ENCODE results near the gene KIRREL1.

KIRREL1 gene

DNA sequence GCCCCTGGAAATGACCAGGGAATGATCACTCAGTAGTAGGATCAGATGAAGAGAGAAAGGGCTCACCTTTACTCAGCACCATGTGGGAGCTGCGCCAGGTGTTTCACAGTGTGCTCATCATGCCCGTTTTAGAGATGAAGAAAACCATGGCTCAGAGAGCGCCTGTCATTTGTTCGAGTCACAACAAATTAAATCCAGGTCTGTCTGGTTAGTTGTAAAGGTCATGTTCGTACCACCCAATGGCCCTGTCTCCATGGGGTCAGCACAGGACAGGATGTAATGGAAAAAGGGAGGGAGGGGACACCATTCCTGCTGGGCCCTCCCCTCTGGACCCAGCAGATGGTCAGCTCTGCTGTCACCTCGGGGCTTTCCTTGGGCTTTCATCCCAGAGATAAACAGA is 15.2 kb downstream of the KIRREL1 start:
- TF ChIP-seq, protein P1, sequence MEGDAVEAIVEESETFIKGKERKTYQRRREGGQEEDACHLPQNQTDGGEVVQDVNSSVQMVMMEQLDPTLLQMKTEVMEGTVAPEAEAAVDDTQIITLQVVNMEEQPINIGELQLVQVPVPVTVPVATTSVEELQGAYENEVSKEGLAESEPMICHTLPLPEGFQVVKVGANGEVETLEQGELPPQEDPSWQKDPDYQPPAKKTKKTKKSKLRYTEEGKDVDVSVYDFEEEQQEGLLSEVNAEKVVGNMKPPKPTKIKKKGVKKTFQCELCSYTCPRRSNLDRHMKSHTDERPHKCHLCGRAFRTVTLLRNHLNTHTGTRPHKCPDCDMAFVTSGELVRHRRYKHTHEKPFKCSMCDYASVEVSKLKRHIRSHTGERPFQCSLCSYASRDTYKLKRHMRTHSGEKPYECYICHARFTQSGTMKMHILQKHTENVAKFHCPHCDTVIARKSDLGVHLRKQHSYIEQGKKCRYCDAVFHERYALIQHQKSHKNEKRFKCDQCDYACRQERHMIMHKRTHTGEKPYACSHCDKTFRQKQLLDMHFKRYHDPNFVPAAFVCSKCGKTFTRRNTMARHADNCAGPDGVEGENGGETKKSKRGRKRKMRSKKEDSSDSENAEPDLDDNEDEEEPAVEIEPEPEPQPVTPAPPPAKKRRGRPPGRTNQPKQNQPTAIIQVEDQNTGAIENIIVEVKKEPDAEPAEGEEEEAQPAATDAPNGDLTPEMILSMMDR (conservative IDR thresholded peaks at IDR 0.05; ENCODE audit: control insufficient read depth, insufficient read depth, low read depth, low read length): no peak
- no peak overlapping the region for H3K4me3 ChIP-seq (ENCODE audit: control insufficient read depth, low read depth, low read length)
- peak; percentile 49 for DNase-seq (ENCODE audit: low read depth)

DNA sequence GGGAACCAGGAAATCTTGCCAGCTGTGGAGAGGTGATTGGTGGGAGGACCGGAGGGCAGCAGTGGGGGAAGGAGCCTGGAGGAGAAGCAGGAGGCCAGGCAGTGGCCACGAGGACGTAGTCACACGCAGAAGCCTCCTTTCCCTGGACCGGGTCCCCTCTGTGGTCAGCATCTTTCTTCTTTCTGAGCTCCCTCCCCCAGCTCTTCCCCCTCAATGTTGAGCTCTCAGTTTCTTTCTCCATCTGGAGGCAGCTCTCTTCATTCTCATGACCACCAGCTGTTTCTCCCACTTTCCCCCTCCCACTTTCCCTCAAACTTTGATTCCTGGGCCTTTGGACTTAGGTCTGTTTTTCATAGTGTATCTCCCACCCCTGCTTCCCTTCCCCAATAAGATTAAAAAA is 18.3 kb downstream of the KIRREL1 start:
- DNase-seq (ENCODE audit: low read depth): peak; percentile 30
- H3K4me3 ChIP-seq (ENCODE audit: control insufficient read depth, low read depth, low read length): no peak overlapping the region
- TF ChIP-seq, protein P1 (conservative IDR thresholded peaks at IDR 0.05; ENCODE audit: control insufficient read depth, insufficient read depth, low read depth, low read length): no peak

DNA sequence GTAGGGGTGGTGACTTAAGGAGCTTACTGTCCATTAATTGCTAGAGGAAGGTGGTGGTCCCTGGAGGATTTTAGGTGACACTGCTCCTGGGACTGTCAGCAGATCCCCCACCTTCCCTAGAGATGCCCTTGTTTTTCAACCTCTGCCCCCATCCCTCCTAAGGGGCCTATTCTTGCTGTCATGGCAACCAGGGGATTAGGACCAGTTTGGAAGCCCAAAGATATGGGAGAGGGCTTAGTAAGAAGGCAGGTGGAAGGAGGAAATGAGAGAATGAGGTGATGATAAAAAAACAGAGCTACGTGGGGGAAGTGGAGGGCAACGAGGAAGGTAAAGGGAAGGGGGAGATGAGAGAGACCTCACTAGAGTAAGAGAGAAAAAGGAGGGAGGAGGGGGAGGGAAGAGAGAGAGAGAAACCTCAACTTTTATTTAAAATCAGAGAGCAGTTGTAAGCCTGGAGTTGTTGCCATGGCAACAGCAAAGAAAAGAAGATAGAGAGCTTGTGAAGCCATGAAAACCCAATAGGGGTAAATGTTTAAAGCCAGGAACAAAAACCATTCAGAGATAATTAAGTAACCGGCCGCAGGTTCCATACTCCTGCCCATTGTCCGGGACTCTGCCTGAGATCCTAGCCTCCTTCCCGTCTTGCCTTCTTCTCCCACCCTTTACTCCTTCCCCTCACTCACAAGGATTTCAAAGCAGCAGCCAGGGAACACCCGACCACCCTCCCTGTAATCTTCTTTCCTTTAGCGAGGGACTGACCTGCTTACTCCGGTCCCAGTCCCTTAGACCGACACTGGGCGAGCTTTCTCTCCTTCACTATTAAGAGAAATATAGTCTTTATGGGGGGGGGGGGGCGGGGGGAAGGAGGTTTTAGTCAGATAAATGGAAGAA is 20.6 kb downstream of the KIRREL1 start:
- TF ChIP-seq, protein P1 (conservative IDR thresholded peaks at IDR 0.05; ENCODE audit: control insufficient read depth, insufficient read depth, low read depth, low read length): no peak
- H3K4me3 ChIP-seq (ENCODE audit: control insufficient read depth, low read depth, low read length): no peak overlapping the region

DNA sequence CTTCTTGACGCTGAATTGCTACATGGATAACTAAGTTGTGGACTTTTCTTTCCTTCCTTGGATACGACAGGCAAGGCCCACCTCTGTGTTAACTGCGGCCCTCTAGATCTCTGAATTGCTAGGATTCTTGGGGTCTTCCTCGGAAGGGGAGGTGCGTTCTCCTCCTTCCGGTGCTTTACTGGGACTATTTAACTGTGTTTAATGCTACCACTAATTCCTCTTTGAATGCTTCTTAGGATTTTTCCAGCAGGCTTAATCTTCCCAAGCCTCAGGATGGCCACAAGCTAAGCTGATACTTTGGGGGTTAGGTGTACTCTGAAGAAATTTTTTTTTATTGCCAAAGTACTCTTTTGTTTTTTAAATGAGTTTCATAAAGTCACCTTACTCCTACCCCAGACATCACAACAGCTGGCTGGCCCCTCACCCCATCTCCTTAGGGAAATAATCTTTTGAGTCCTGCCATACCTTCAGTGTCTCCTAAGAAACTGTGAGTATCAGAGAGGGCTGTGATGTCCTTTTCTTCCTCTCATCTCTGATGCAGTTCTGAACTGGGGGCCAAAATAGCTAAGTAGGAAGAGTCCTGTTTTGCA is 21.4 kb downstream of the KIRREL1 start:
- no peak for DNase-seq (ENCODE audit: low read depth)
- H3K4me3 ChIP-seq (ENCODE audit: control insufficient read depth, low read depth, low read length): no peak overlapping the region
- TF ChIP-seq, protein P1 (conservative IDR thresholded peaks at IDR 0.05; ENCODE audit: control insufficient read depth, insufficient read depth, low read depth, low read length): no peak

More for the DNA sequence above, 20.6 kb downstream of the KIRREL1 start:
- no peak for DNase-seq (ENCODE audit: low read depth)

DNA sequence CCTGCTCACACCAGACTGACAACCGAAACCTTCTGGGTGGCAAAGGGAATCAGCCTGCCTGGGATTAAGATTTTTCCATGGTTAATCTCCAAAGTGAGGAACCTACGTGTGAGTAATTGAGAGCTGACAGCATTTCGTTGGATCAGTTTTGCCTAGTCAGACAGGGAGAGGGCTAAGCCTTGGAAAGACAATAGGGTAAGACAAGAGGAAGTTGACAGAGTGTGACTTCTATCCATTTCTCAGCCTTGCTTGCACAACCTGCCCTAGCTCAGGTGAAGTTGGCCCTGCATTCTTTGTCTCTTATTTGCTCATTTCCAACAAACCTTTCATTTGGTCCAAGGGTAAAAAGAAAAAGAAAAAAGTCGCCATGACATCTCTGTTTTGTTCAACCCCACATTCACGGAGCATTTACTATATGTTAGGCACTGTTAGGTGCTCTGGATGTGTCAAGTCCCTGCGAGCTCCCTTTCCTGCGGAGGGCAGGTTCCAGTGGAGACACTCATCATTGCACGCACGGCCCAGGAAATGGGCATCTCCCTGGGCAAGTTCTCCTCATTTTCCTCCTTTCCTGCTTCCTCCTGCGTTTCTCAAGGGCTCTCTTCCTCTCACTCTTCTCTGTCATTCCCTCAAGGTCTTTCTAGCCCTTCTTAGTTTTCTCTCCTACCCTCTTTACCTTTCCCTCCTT is 23.3 kb downstream of the KIRREL1 start:
- no peak overlapping the region for H3K4me3 ChIP-seq (ENCODE audit: control insufficient read depth, low read depth, low read length)
- TF ChIP-seq, protein P1 (conservative IDR thresholded peaks at IDR 0.05; ENCODE audit: control insufficient read depth, insufficient read depth, low read depth, low read length): no peak
- DNase-seq (ENCODE audit: low read depth): no peak

DNA sequence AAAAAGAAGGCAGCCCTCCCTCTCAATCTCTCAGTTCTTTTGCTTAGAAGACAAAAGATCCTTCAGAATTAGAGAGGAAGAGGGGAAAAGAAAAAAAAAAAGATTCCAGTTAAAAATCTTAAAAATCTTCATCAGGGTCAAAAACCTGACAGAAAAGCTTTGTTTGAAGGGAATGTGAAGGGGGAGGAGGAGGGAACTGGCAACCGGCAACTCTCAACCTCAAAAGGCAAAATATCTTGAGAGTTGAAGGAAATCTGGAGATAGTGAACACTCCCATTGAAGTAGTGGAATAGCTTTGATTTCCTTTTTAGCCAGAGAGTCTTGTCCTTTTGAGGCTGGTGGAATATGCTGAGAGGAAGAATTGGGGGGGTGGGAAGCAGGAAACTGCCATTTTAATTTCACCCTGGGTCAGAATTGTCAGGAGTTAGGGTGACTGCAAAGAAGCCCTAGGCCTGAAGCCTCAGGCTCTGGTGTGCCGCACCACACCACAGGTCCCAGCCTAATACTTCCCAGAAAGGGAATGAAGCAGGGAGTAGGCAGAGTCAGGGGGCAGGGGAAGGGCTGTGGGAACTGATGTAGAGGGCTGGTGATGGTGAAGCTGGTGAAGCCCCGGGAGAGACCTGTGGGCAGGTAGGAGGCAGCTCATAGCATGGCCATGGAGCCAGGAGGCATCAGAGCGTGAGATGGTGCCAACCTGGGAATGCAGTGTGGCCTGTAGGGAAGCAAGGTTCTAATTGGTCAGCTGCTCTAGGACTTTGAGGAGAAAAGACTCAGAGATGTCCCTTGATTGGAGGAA is 24.6 kb downstream of the KIRREL1 start:
- TF ChIP-seq, protein P1 (conservative IDR thresholded peaks at IDR 0.05; ENCODE audit: control insufficient read depth, insufficient read depth, low read depth, low read length): no peak
- no peak for DNase-seq (ENCODE audit: low read depth)
- H3K4me3 ChIP-seq (ENCODE audit: control insufficient read depth, low read depth, low read length): no peak overlapping the region

Data from fibroblast of mammary gland (primary cell).